Cardiac muscle cell (in vitro differentiated cells and primary cell): ENCODE data around the gene BLACAT1. TPM values are rescaled to one million over a fixed set of nuclear protein-coding genes. Genes with fewer than 3 reads are reported as not detected.
"Not testable (repeated sequence)": the region's sequence is repeated elsewhere in the genome, so short reads cannot be mapped to it uniquely, and the experiment has no call there.

Experiments used
- DNase-seq, 2 donors: peaks; one replicate each; pipeline versions ENCODE4 v3.0.0 to v3.0.0-alpha.2; 2010 to 2017; ENCODE audit warnings: low read depth in 1 of 2, low spot score in 1 of 2
- H3K27ac ChIP-seq: fragments of 200-600 bp; sonication (generic); 2 replicates; pipeline ENCODE4 v1.5.1; 2016
- H3K27me3 ChIP-seq: fragments of 200-600 bp; sonication (generic); 2 replicates; pipeline ENCODE4 v1.6.0; 2016; ENCODE audit warnings: control low read depth
- H3K36me3 ChIP-seq: fragments of 200-600 bp; sonication (generic); 2 replicates; pipeline ENCODE4 v1.5.1; 2016; ENCODE audit warnings: control low read depth
- H3K4me1 ChIP-seq: fragments of 200-600 bp; sonication (generic); 2 replicates; pipeline ENCODE4 v1.8.1; 2017; ENCODE audit warnings: low read depth, mild to moderate bottlenecking, mixed run types
- H3K4me3 ChIP-seq: fragments of 200-600 bp; sonication (generic); 2 replicates; pipeline ENCODE4 v1.5.1; 2016; ENCODE audit warnings: mild to moderate bottlenecking
- H3K9me3 ChIP-seq: fragments of 200-600 bp; sonication (generic); 2 replicates; pipeline ENCODE4 v1.5.1; 2017; ENCODE audit warnings: low read depth, mild to moderate bottlenecking, control low read depth
- CTCF ChIP-seq: IDR thresholded peaks from 2 replicates; pipeline ENCODE4 v1.5.1; 2012; ENCODE audit warnings: low read depth, mild to moderate bottlenecking, low read length
- polyA plus RNA-seq: library from polyadenylated mRNA; unstranded; fragments of >200 nt; fragmentation: Nextera tagmentation; extraction: Ambion mirVana; gene quantifications from 2 replicates; pipeline ENCODE4 v1.2.1, GENCODE V29; 2016
- total RNA-seq: library from RNA; depleted of rRNA; stranded (reverse); fragments of >200 nt; gene quantifications from 2 replicates; pipeline ENCODE4 v1.2.3, GENCODE V29; 2016

Gene BLACAT1
- total and polyA plus RNA-seq, 2 experiments from 2014 or later: 0.66 TPM; not detected in 1

GRCh38 chr1:205420938-205421337 is 34.9 kb downstream of the BLACAT1 start:
- Histone ChIP-seq H3K36me3 (no peaks in the 10 kb centered on the region), H3K4me3 (no peak overlapping the region), H3K9me3 (no peaks in the 10 kb centered on the region), H3K27me3 (no peaks in the 10 kb centered on the region), H3K27ac (peak overlapping the region; percentile 79), H3K4me1 (peaks cover 20% of the 10 kb centered on the region)
- DNase-seq: no peak
- TF ChIP-seq CTCF: no peak

- Histone ChIP-seq H3K4me3 (no peak overlapping the region), H3K4me1 (peaks cover 20% of the 10 kb centered on the region), H3K27me3 (no peaks in the 10 kb centered on the region), H3K9me3 (no peaks in the 10 kb centered on the region), H3K36me3 (no peaks in the 10 kb centered on the region), H3K27ac (no peak overlapping the region)
- TF ChIP-seq CTCF: no peak
- peak in 1 of 2 donors; percentile 65 for DNase-seq
These were observed 37.8 kb downstream of the BLACAT1 start for GRCh38 chr1:205417870-205418635.

GRCh38 chr1:205416322-205416721 is 39.5 kb downstream of the BLACAT1 start:
- no peak overlapping the region for H3K27ac ChIP-seq
- no peaks in the 10 kb centered on the region for H3K36me3 ChIP-seq
- no peak for DNase-seq
- no peak for TF ChIP-seq CTCF
- no peaks in the 10 kb centered on the region for H3K9me3 ChIP-seq
- no peaks in the 10 kb centered on the region for H3K27me3 ChIP-seq
- no peak overlapping the region for H3K4me3 ChIP-seq
- H3K4me1 ChIP-seq: peaks cover 10% of the 10 kb centered on the region

- no peak for TF ChIP-seq CTCF
- Histone ChIP-seq H3K27ac (no peak overlapping the region), H3K4me3 (no peak overlapping the region), H3K4me1 (no peaks in the 10 kb centered on the region), H3K36me3 (no peaks in the 10 kb centered on the region), H3K9me3 (no peaks in the 10 kb centered on the region), H3K27me3 (no peaks in the 10 kb centered on the region)
- DNase-seq: no peak
These were observed 45.1 kb downstream of the BLACAT1 start for GRCh38 chr1:205410581-205411298.

- no peaks in the 10 kb centered on the region for H3K4me1 ChIP-seq
- H3K27me3 ChIP-seq: no peaks in the 10 kb centered on the region
- H3K27ac ChIP-seq: no peak overlapping the region
- no peak for TF ChIP-seq CTCF
- H3K36me3 ChIP-seq: no peaks in the 10 kb centered on the region
- no peaks in the 10 kb centered on the region for H3K9me3 ChIP-seq
- no peak for DNase-seq
- H3K4me3 ChIP-seq: no peak overlapping the region
These were observed 47.9 kb downstream of the BLACAT1 start for GRCh38 chr1:205407970-205408369.

- H3K27me3 ChIP-seq, H3K27ac ChIP-seq, H3K4me1 ChIP-seq, H3K36me3 ChIP-seq, DNase-seq, H3K9me3 ChIP-seq, H3K4me3 ChIP-seq: not testable (repeated sequence)
These were observed 49.6 kb downstream of the BLACAT1 start for GRCh38 chr1:205406252-205406651.
